ENCODE results near the gene PTPRM.

PTPRM gene

DNA sequence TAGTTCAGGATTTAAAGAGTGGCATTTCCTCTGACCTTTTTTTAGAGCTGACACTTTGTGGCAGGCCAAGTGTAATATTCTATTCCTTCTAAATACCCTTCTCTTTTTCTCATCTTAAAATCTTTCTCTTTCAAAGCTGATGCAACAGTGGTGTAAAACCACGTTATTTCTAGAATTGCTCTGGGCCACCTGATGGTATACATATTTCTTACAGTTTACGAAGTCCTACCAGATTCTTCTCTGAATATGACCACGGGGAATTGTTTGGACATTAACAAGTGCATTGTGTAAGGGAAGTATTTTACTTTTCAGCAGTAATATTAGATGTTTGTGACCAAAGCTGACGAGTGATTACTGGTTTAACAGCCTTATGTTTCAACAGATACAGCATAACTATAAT lies 109.9 kb downstream of the PTPRM start:
- no peak overlapping the region for H2AFZ ChIP-seq (ENCODE audit: low read depth, low read length, severe bottlenecking)
- no peaks in the 10 kb centered on the region for H3K36me3 ChIP-seq (ENCODE audit: low read length)
- no peak overlapping the region for H3K4me3 ChIP-seq (ENCODE audit: insufficient read depth, low read length, poor library complexity, severe bottlenecking)
- no peak overlapping the region for H3K4me2 ChIP-seq (ENCODE audit: low read depth, low read length, poor library complexity, severe bottlenecking)
- H3K9ac ChIP-seq (ENCODE audit: low read length), result no peak overlapping the region
- H3K9me3 ChIP-seq (ENCODE audit: insufficient read depth, low read length), result no peaks in the 10 kb centered on the region
- no peaks in the 10 kb centered on the region for H3K27me3 ChIP-seq (ENCODE audit: low read length)
- TF ChIP-seq, protein P1, sequence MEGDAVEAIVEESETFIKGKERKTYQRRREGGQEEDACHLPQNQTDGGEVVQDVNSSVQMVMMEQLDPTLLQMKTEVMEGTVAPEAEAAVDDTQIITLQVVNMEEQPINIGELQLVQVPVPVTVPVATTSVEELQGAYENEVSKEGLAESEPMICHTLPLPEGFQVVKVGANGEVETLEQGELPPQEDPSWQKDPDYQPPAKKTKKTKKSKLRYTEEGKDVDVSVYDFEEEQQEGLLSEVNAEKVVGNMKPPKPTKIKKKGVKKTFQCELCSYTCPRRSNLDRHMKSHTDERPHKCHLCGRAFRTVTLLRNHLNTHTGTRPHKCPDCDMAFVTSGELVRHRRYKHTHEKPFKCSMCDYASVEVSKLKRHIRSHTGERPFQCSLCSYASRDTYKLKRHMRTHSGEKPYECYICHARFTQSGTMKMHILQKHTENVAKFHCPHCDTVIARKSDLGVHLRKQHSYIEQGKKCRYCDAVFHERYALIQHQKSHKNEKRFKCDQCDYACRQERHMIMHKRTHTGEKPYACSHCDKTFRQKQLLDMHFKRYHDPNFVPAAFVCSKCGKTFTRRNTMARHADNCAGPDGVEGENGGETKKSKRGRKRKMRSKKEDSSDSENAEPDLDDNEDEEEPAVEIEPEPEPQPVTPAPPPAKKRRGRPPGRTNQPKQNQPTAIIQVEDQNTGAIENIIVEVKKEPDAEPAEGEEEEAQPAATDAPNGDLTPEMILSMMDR (IDR thresholded peaks at IDR 0.05; ENCODE audit: insufficient read depth, low read length, poor library complexity, severe bottlenecking), result no peak
- no peak for TF ChIP-seq EZH2phosphoT487 (conservative IDR thresholded peaks at IDR 0.05; ENCODE audit: low read length)
- no peaks in the 10 kb centered on the region for H3K9me2 ChIP-seq (replicated peaks; ENCODE audit: insufficient read depth, low read length)
- no peaks in the 10 kb centered on the region for H3K79me2 ChIP-seq (ENCODE audit: insufficient read depth, low read length)
- no peak overlapping the region for H3K27ac ChIP-seq (ENCODE audit: low read depth, low read length)
- H3F3A ChIP-seq (ENCODE audit: insufficient read depth), result no peaks in the 10 kb centered on the region
- H4K20me1 ChIP-seq (ENCODE audit: low read depth, low read length), result no peaks in the 10 kb centered on the region

- Histone ChIP-seq H3K27me3 (ENCODE audit: low read length) (no peaks in the 10 kb centered on the region), H3K9me2 (replicated peaks; ENCODE audit: insufficient read depth, low read length) (no peaks in the 10 kb centered on the region), H3K27ac (ENCODE audit: low read depth, low read length) (no peak overlapping the region), H3K36me3 (ENCODE audit: low read length) (no peaks in the 10 kb centered on the region), H3K4me3 (ENCODE audit: insufficient read depth, low read length, poor library complexity, severe bottlenecking) (no peak overlapping the region), H3F3A (ENCODE audit: insufficient read depth) (no peaks in the 10 kb centered on the region), H3K9ac (ENCODE audit: low read length) (no peak overlapping the region), H3K4me2 (ENCODE audit: low read depth, low read length, poor library complexity, severe bottlenecking) (no peak overlapping the region), H2AFZ (ENCODE audit: low read depth, low read length, severe bottlenecking) (no peak overlapping the region), H4K20me1 (ENCODE audit: low read depth, low read length) (no peaks in the 10 kb centered on the region), H3K9me3 (ENCODE audit: insufficient read depth, low read length) (no peaks in the 10 kb centered on the region), H3K79me2 (ENCODE audit: insufficient read depth, low read length) (no peaks in the 10 kb centered on the region)
- no peak for TF ChIP-seq EZH2phosphoT487 (conservative IDR thresholded peaks at IDR 0.05; ENCODE audit: low read length)
- TF ChIP-seq, protein P1 (IDR thresholded peaks at IDR 0.05; ENCODE audit: insufficient read depth, low read length, poor library complexity, severe bottlenecking), result no peak
Observed at GRCh38 chr18:7677424-7677823, 110.3 kb downstream of the PTPRM start.

- Histone ChIP-seq H3K36me3 (ENCODE audit: low read length) (no peaks in the 10 kb centered on the region), H3K27ac (ENCODE audit: low read depth, low read length) (no peak overlapping the region), H4K20me1 (ENCODE audit: low read depth, low read length) (no peaks in the 10 kb centered on the region), H3K9me3 (ENCODE audit: insufficient read depth, low read length) (no peaks in the 10 kb centered on the region), H3K4me2 (ENCODE audit: low read depth, low read length, poor library complexity, severe bottlenecking) (no peak overlapping the region), H3F3A (ENCODE audit: insufficient read depth) (no peaks in the 10 kb centered on the region), H3K27me3 (ENCODE audit: low read length) (no peaks in the 10 kb centered on the region), H3K9ac (ENCODE audit: low read length) (no peak overlapping the region), H2AFZ (ENCODE audit: low read depth, low read length, severe bottlenecking) (no peak overlapping the region), H3K9me2 (replicated peaks; ENCODE audit: insufficient read depth, low read length) (no peaks in the 10 kb centered on the region), H3K79me2 (ENCODE audit: insufficient read depth, low read length) (no peaks in the 10 kb centered on the region), H3K4me3 (ENCODE audit: insufficient read depth, low read length, poor library complexity, severe bottlenecking) (no peak overlapping the region)
- TF ChIP-seq, protein P1 (IDR thresholded peaks at IDR 0.05; ENCODE audit: insufficient read depth, low read length, poor library complexity, severe bottlenecking), result no peak
- no peak for TF ChIP-seq EZH2phosphoT487 (conservative IDR thresholded peaks at IDR 0.05; ENCODE audit: low read length)
Observed at GRCh38 chr18:7678389-7678788, 111.3 kb downstream of the PTPRM start.

Data from SU-DHL-6 (cell line).